HUES48 (cell line): ENCODE measurements around the gene VPREB3.

Source experiments
- H3K27ac ChIP-seq: one replicate; pipeline ENCODE4 v1.7.0; 2013; ENCODE audit warnings: low read depth, low read length, inconsistent platforms
- H3K27me3 ChIP-seq: 2 replicates; pipeline ENCODE4 v1.6.1; 2013; ENCODE audit warnings: mild to moderate bottlenecking, low read length; ENCODE audit not compliant: control insufficient read depth, insufficient read depth
- H3K36me3 ChIP-seq: 2 replicates; pipeline ENCODE4 v1.6.1; 2013; ENCODE audit warnings: low read length; ENCODE audit not compliant: control insufficient read depth, insufficient read depth
- H3K4me1 ChIP-seq: 2 replicates; pipeline ENCODE4 v1.6.1; 2013; ENCODE audit warnings: mild to moderate bottlenecking, low read length; ENCODE audit not compliant: control insufficient read depth, insufficient read depth
- H3K4me3 ChIP-seq: 2 replicates; pipeline ENCODE4 v1.5.1; 2013; ENCODE audit warnings: mild to moderate bottlenecking, low read depth, low read length
- H3K9ac ChIP-seq: 2 replicates; pipeline ENCODE4 v1.6.1; 2013; ENCODE audit warnings: mild to moderate bottlenecking, low read depth, low read length, moderate library complexity
- H3K9me3 ChIP-seq: 2 replicates; pipeline ENCODE4 v1.6.1; 2013; ENCODE audit warnings: low read length; ENCODE audit not compliant: control insufficient read depth, insufficient read depth

VPREB3 gene

GRCh38 chr22:23762842-23763578, 8.8 kb upstream of the VPREB3 start, which contains the start of gene C22orf15:
Gene C22orf15 (plus strand): TSS chr22:23762990. CDS start chr22:23763307, 317 bp downstream.
- H3K9me3 ChIP-seq, result no peaks in the 10 kb centered on the region
- no peaks in the 10 kb centered on the region for H3K27me3 ChIP-seq
- H3K4me3 ChIP-seq, result no peak within 1 kb of the TSS
- H3K36me3 ChIP-seq, result peaks cover 12% of the 10 kb centered on the region
- peak within 1 kb of the TSS; percentile 42 for H3K27ac ChIP-seq
- peaks cover 21% of the 10 kb centered on the region for H3K4me1 ChIP-seq
- no peak within 1 kb of the TSS for H3K9ac ChIP-seq

DNA sequence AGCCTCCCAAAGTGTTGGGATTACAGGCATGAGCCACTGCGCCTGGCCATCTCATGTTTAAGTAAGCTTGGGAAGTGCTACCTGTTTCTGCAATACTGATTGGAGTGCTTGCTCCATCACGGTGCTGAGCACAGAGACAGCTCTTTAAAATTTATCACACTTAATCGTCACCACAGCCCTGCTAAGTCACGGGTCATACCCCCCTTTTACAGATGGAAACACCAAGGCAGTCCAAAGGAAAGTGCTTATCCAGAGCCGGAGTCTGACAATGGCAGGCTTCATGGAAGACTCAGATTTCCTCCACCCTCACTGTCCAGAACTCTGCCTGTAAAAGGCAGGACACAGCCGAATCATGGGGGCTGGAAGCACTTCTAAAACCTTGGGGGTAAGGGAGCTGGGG, 5.8 kb upstream of the VPREB3 start:
- no peaks in the 10 kb centered on the region for H3K9me3 ChIP-seq
- no peak overlapping the region for H3K4me3 ChIP-seq
- H3K4me1 ChIP-seq, result peaks cover 17% of the 10 kb centered on the region
- H3K27me3 ChIP-seq, result no peaks in the 10 kb centered on the region
- H3K9ac ChIP-seq, result no peak overlapping the region
- H3K36me3 ChIP-seq, result peaks cover 6% of the 10 kb centered on the region
- no peak overlapping the region for H3K27ac ChIP-seq

GRCh38 chr22:23759566-23759965, 5.3 kb upstream of the VPREB3 start:
- H3K36me3 ChIP-seq, result peaks cover under 1% of the 10 kb centered on the region
- no peak overlapping the region for H3K9ac ChIP-seq
- H3K27ac ChIP-seq, result no peak overlapping the region
- no peaks in the 10 kb centered on the region for H3K9me3 ChIP-seq
- peaks cover 17% of the 10 kb centered on the region for H3K4me1 ChIP-seq
- H3K4me3 ChIP-seq, result no peak overlapping the region
- no peaks in the 10 kb centered on the region for H3K27me3 ChIP-seq

- H3K4me3 ChIP-seq, result no peak overlapping the region
- H3K9me3 ChIP-seq, result no peaks in the 10 kb centered on the region
- no peaks in the 10 kb centered on the region for H3K27me3 ChIP-seq
- no peaks in the 10 kb centered on the region for H3K36me3 ChIP-seq
- H3K27ac ChIP-seq, result no peak overlapping the region
- H3K4me1 ChIP-seq, result no peaks in the 10 kb centered on the region
- no peak overlapping the region for H3K9ac ChIP-seq
These were observed 2.7 kb upstream of the VPREB3 start for GRCh38 chr22:23756891-23757290.

GRCh38 chr22:23755711-23756110, 1.5 kb upstream of the VPREB3 start:
- H3K9me3 ChIP-seq, result no peaks in the 10 kb centered on the region
- H3K27ac ChIP-seq, result no peak overlapping the region
- no peaks in the 10 kb centered on the region; the same call in 1 of the 2 replicates for H3K4me1 ChIP-seq
- no peak overlapping the region for H3K9ac ChIP-seq
- H3K4me3 ChIP-seq, result no peak overlapping the region
- no peaks in the 10 kb centered on the region for H3K36me3 ChIP-seq
- H3K27me3 ChIP-seq, result no peaks in the 10 kb centered on the region

- no peaks in the 10 kb centered on the region for H3K36me3 ChIP-seq
- no peaks in the 10 kb centered on the region for H3K27me3 ChIP-seq
- no peaks in the 10 kb centered on the region; the same call in 1 of the 2 replicates for H3K4me1 ChIP-seq
- no peak overlapping the region for H3K9ac ChIP-seq
- H3K9me3 ChIP-seq, result no peaks in the 10 kb centered on the region
- H3K4me3 ChIP-seq, result no peak overlapping the region
- no peak overlapping the region for H3K27ac ChIP-seq
These were observed 883 bp upstream of the VPREB3 start for GRCh38 chr22:23754980-23755636.

DNA sequence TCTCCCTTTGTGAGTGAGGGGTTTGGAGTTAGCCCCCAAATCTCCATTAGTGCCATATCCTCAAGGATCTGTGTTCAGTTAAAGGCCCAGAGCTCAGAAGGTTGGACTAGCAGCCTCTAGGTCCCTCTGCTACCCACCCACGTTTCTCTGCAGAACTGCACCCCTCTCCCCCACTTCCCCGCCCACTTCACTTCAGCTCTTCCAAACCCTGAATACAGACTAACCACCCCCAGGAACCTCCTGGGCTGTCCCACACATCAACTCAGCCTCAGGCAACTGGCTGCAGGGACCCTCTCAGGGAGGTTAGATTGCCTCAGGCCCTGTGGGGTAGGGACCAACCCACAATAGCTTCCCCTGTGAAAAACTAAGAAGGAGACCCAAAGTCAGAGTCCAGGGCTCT, 840 bp downstream of the VPREB3 start:
- Histone ChIP-seq H3K4me1 (peaks cover 4% of the 10 kb centered on the region; the same call in 1 of the 2 replicates), H3K27ac (no peak overlapping the region), H3K27me3 (no peaks in the 10 kb centered on the region), H3K9me3 (no peaks in the 10 kb centered on the region), H3K36me3 (no peaks in the 10 kb centered on the region), H3K9ac (no peak overlapping the region), H3K4me3 (no peak overlapping the region)

DNA sequence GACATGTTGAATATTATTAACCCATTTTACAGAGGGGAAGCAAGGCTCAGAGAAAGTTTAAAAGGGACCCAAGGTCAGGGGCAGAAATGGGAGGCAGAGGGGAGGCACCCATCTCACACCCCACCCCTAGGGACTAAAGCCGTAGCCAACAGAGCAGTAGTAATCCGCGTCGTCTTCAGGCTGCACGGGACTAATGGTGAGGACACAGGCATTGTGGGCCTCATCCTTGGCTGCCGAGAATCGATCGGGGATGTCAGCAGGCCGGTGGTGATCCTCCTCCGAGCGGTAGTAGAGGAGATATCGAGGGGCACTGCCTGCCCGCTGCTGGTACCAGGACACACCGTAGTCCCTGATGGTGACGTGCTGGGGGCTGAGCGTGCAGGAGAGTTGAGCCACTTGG, 1.5 kb downstream of the VPREB3 start:
- no peaks in the 10 kb centered on the region for H3K9me3 ChIP-seq
- no peak overlapping the region for H3K9ac ChIP-seq
- no peak overlapping the region for H3K4me3 ChIP-seq
- no peaks in the 10 kb centered on the region for H3K27me3 ChIP-seq
- H3K36me3 ChIP-seq, result no peaks in the 10 kb centered on the region
- peaks cover 4% of the 10 kb centered on the region; the same call in 1 of the 2 replicates for H3K4me1 ChIP-seq
- H3K27ac ChIP-seq, result no peak overlapping the region

DNA sequence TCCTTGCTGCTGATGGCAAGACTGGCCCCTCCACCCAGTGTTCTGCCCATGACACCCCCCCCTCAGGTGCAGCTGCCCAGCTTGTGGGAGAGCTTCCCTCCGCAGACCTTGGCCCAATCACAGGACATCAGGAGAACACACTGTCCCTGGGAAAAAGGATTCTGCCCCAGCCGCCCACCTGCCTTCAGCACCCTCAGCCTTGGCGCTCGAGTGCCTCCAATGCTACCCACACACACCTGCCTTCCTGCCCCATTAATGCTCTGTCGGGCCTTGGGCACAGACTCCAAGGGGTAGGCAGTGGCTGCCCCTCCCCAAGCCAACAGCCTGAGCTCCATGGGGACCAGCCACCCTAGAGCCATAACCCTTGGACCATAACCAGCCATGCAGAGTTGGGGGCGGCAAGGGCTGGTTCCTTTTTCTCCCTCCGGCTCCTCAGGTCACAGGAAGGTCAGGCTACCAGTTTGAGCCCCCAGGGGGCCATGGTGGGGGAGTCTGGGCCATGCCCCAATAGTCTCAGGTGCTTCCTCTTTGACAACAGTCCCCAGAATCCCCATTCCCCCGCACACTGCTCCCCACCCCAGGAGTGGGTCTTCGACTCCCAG, 2.0 kb downstream of the VPREB3 start:
- Histone ChIP-seq H3K9me3 (no peaks in the 10 kb centered on the region), H3K36me3 (no peaks in the 10 kb centered on the region), H3K9ac (no peak overlapping the region), H3K4me1 (peaks cover 4% of the 10 kb centered on the region; the same call in 1 of the 2 replicates), H3K27me3 (no peaks in the 10 kb centered on the region), H3K4me3 (no peak overlapping the region), H3K27ac (no peak overlapping the region)

DNA sequence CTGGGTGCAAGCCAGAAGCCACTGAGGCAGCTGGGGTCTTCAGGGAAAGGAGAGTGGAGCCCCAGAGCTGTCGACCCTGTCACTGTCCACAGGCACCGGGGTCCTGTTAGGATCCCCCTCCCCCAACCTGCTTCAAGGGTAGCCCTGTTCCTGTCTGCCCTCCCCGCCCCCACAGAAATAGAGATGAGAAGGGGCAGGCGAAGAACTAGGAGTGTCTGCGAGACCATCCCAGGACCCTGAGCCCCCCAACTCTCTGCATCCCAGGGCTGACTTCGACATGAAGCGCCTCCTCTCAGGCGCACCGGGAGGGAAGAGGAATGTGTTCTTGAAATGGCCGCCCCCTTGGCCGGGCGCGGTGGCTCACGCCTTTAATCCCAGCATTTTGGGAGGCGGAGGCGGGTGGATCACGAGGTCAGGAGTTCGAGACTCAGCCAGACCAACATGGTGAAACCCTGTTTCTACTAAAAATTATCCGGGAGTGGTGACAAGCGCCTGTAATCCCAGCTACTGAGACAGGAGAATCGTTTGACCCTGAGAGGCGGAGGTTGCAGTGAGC, 2.7 kb downstream of the VPREB3 start:
- Histone ChIP-seq H3K9me3 (no peaks in the 10 kb centered on the region), H3K4me1 (peaks cover 4% of the 10 kb centered on the region; the same call in 1 of the 2 replicates), H3K27me3 (no peaks in the 10 kb centered on the region), H3K9ac (peak overlapping the region; percentile 85), H3K4me3 (peak overlapping the region; percentile 84), H3K27ac (peak overlapping the region; percentile 79), H3K36me3 (no peaks in the 10 kb centered on the region)
